GM12878 (cell line): ENCODE measurements around the gene MXRA7. TPM values are rescaled to one million over a fixed set of nuclear protein-coding genes. Genes with fewer than 3 reads are reported as not detected.

Experiments
- ATF3 ChIP-seq: IDR thresholded peaks from 2 replicates; pipeline ENCODE4 v1.6.1; 2011; ENCODE audit warnings: low read depth, mild to moderate bottlenecking, low read length, moderate library complexity, borderline replicate concordance; ENCODE audit errors: extremely low read depth
- CREM ChIP-seq: IDR thresholded peaks from 2 replicates; pipeline ENCODE4 v1.6.1; 2014; ENCODE audit warnings: antibody characterized with exemption, low read depth
- CUX1 ChIP-seq: IDR thresholded peaks from 2 replicates; pipeline ENCODE4 v1.6.1; 2012; ENCODE audit warnings: improper control_type of control experiment, low read depth, low read length; ENCODE audit not compliant: insufficient replicate concordance
- ETV6 ChIP-seq, 2 experiments: fragments of 450-650 bp in 1 of 2; IDR thresholded peaks in 1 of 2; conservative IDR thresholded peaks in 1 of 2; 2 replicates each; pipeline ENCODE4 v1.6.1; 2014; ENCODE audit warnings: antibody characterized with exemption in 1 of 2, borderline replicate concordance in 1 of 2, low read depth in 1 of 2, mild to moderate bottlenecking in 1 of 2, moderate library complexity in 1 of 2
- GABPA ChIP-seq: IDR thresholded peaks from 2 replicates; pipeline ENCODE4 v1.6.1; 2014; ENCODE audit warnings: antibody characterized with exemption, low read depth, mild to moderate bottlenecking, inconsistent platforms
- HDAC6 ChIP-seq: fragments of 200-600 bp; sonication (generic); IDR thresholded peaks from one replicate; pipeline ENCODE4 v1.8.0; 2017; ENCODE audit warnings: antibody characterized with exemption; ENCODE audit not compliant: unreplicated experiment
- NR2C1 ChIP-seq: fragments of 450-650 bp; IDR thresholded peaks from 2 replicates; pipeline ENCODE4 v1.6.1; 2017; ENCODE audit warnings: antibody characterized with exemption, mild to moderate bottlenecking, moderate library complexity
- NRF1 ChIP-seq: conservative IDR thresholded peaks from 2 replicates; pipeline ENCODE4 v1.6.1; 2011; ENCODE audit warnings: mild to moderate bottlenecking, low read depth, low read length, improper control_type of control experiment
- PBX3 ChIP-seq: IDR thresholded peaks from 2 replicates; pipeline ENCODE4 v1.6.1; 2011; ENCODE audit warnings: mild to moderate bottlenecking, low read depth, low read length, moderate library complexity; ENCODE audit not compliant: insufficient replicate concordance
- SRF ChIP-seq, 2 experiments: IDR thresholded peaks; 2 replicates each; pipeline ENCODE4 v1.6.1; 2011; ENCODE audit warnings: low read depth in 2 of 2, low read length in 2 of 2, mild to moderate bottlenecking in 1 of 2, moderate library complexity in 1 of 2
- YY1 ChIP-seq: IDR thresholded peaks from 2 replicates; pipeline ENCODE4 v1.6.1; 2011; ENCODE audit warnings: low read depth, mild to moderate bottlenecking, low read length
- ZNF274 ChIP-seq: IDR thresholded peaks from one replicate; pipeline ENCODE4 v1.8.0; 2011; ENCODE audit not compliant: insufficient read length, insufficient read depth
- ZNF592 ChIP-seq: fragments of 450-650 bp; IDR thresholded peaks from 2 replicates; pipeline ENCODE4 v1.6.1; 2017; ENCODE audit warnings: mild to moderate bottlenecking, moderate library complexity
- polyA plus RNA-seq, 11 experiments: library from polyadenylated mRNA; depleted of rRNA in 4 of 11; unstranded in 6 of 11; stranded (reverse) in 5 of 11; fragments of >200 nt; fragmentation: Nextera tagmentation in 4 of 11; fragmentation: Illumina TruSeq in 1 of 11; extraction: Ambion mirVana in 4 of 11; extraction: Trizol in 1 of 11; gene quantifications; 1 replicate in 1 of 11; 2 replicates in 10 of 11; pipeline versions ENCODE4 v1.2.1 to v1.2.3, GENCODE V29; 2011 to 2016; ENCODE audit warnings: inconsistent platforms in 2 of 11, missing spikeins in 2 of 11, low read depth in 1 of 11
- total RNA-seq, 4 experiments: library from RNA; depleted of rRNA in 3 of 4; stranded (reverse); fragments of >200 nt in 3 of 4; fragmentation: Illumina TruSeq in 1 of 4; extraction: Trizol in 1 of 4; gene quantifications; 2 replicates each; pipeline versions ENCODE4 v1.2.1 to v1.2.3, GENCODE V29; 2013 to 2021
- TF ChIP-seq, protein P1 (sequence below): fragments of 450-650 bp; IDR thresholded peaks from 2 replicates; pipeline ENCODE4 v1.6.1; 2018; ENCODE audit warnings: mild to moderate bottlenecking, low read depth, moderate library complexity; ENCODE audit not compliant: partially characterized antibody

Gene MXRA7
- total and polyA plus RNA-seq, 10 of the 15 experiments (the other 5 are each of a cell fraction or from before 2014, with no cell fraction given) = 0.03 to 2.0 (median 0.33) TPM

GRCh38 chr17:76736349-76737081 is 25.8 kb upstream of the MXRA7 start (continued):
- TF ChIP-seq, protein P1, sequence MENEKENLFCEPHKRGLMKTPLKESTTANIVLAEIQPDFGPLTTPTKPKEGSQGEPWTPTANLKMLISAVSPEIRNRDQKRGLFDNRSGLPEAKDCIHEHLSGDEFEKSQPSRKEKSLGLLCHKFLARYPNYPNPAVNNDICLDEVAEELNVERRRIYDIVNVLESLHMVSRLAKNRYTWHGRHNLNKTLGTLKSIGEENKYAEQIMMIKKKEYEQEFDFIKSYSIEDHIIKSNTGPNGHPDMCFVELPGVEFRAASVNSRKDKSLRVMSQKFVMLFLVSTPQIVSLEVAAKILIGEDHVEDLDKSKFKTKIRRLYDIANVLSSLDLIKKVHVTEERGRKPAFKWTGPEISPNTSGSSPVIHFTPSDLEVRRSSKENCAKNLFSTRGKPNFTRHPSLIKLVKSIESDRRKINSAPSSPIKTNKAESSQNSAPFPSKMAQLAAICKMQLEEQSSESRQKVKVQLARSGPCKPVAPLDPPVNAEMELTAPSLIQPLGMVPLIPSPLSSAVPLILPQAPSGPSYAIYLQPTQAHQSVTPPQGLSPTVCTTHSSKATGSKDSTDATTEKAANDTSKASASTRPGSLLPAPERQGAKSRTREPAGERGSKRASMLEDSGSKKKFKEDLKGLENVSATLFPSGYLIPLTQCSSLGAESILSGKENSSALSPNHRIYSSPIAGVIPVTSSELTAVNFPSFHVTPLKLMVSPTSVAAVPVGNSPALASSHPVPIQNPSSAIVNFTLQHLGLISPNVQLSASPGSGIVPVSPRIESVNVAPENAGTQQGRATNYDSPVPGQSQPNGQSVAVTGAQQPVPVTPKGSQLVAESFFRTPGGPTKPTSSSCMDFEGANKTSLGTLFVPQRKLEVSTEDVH = no peak
- TF ChIP-seq ZNF592 = peak; percentile 59; the same call in 1 of the 2 replicates
- no peak for TF ChIP-seq GABPA
- no peak for TF ChIP-seq ETV6 (conservative IDR thresholded peaks at IDR 0.05 in 1 of 2, IDR thresholded peaks at IDR 0.05 in 1 of 2; ENCODE audit: borderline replicate concordance in 1 of 2, low read depth in 1 of 2)
- peak; percentile 99 for TF ChIP-seq YY1
- TF ChIP-seq HDAC6 = no peak
- no peak for TF ChIP-seq ZNF274
- TF ChIP-seq NRF1 = no peak
- no peak for TF ChIP-seq PBX3
- no peak for TF ChIP-seq SRF (IDR thresholded peaks at IDR 0.05; ENCODE audit: low read depth in 2 of 2, low read length in 2 of 2)
- no peak for TF ChIP-seq CREM
- no peak for TF ChIP-seq CUX1
- TF ChIP-seq NR2C1 = peak; percentile 83
- TF ChIP-seq ATF3 = no peak
